Heart left ventricle (tissue), 13 donors: ENCODE results near the gene PCBD1.

Source experiments
- CTCF ChIP-seq, 12 donors: fragments of 200-600 bp; sonication (generic) in 4 of 12; IDR thresholded peaks; one replicate each; pipeline versions ENCODE4 v1.5.0 to v1.8.0; 2018 to 2022; ENCODE audit warnings: antibody characterized with exemption in 12 of 12, mild to moderate bottlenecking in 5 of 12
- POLR2A ChIP-seq, 2 donors: fragments of 450-650 bp; IDR thresholded peaks; one replicate each; pipeline ENCODE4 v1.6.1; 2017; ENCODE audit warnings: antibody characterized with exemption in 2 of 2, mild to moderate bottlenecking in 2 of 2, moderate library complexity in 2 of 2
- donor health status: ischemic (EF 13 %, LVEDD 7.1; RV severe dilation, severe dysfunction).
- donor health status: DM: no; HTN: yes; CAD: no.
- donor health status: DM: no; HTN: no; CAD: no.
- donor health status: ischemic (EF 25% LVEDD 6.9; RV normal size, moderate dysfunction).
- donor health status: ischemic (EF 25% LVEDD 5.7; RV mildly dilated, moderate dysfunction).
- donor health status: ischemic (EF 35%, LVEDD 5.7; RV mildly dilated, moderate dysfunction).
- donor health status: nonischemic (EF 11% LVEDD 7.7; RV severe dilation, severe dysfunction).
- donor health status: DM: yes; HTN: yes; CAD: no.
- donor health status: PGD.
- donor health status: ischemic (EF 29% LVEDD 5.4; RV normal size, mild dysfunction).
- donor health status: nonischemic (EF 23%, LVEDD 6.1; RV moderate dilation, normal function).

DNA sequence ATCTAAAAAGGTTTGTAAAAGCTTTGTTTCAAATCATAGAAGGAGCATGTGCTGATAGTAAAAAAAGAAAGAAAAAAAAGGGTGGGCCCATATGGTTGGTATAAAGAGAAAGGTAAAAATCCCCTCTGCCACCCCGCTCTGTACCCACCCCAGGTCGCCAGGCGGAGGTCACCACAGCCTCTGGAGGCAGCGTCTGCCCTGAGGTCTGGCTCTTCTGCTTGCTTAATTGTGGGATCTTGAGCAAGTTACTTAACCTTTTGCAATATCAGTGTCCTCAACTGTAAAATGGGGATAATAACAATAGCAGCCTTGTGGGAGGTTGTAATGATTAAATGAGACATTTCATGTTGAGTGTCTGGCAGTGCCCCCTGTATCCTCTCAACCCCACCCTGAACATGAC lies 10.7 kb upstream of the PCBD1 start:
- TF ChIP-seq CTCF (IDR thresholded peaks at IDR 0.05) (no peak), POLR2A (IDR thresholded peaks at IDR 0.05) (no peak)
